GM21381 (cell line): Measurements from ENCODE around the gene LIMCH1.

Experiments used
- ATAC-seq: cut with Tn5 transposase; IDR thresholded peaks from one replicate; pipeline ENCODE4 v1.9.1; 2021; ENCODE audit warnings: mild to moderate bottlenecking, moderate library complexity; ENCODE audit not compliant: unreplicated experiment

The LIMCH1 gene

DNA sequence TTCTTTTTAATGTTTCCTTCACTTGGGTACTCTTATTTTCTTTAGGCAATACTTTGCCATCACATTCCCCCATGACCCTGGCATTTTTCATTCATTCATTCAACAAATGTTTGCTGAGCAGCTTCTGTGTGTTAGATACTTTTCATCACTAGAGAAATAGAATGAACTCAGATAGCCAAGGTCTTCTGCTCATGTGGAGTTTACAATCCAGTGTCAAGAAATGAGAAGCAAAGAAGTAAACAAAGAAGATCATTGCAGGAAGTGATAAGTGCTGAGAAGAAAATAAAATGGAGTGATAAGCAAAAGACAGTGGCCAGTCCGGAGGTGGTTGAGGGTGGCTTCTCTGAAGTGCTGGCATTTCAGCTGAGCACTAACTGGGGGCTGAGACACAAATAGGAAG lies 63.1 kb downstream of the LIMCH1 start:
- ATAC-seq = no peak

- no peak for ATAC-seq
Observed at GRCh38 chr4:41602113-41602512, 64.2 kb downstream of the LIMCH1 start.

DNA sequence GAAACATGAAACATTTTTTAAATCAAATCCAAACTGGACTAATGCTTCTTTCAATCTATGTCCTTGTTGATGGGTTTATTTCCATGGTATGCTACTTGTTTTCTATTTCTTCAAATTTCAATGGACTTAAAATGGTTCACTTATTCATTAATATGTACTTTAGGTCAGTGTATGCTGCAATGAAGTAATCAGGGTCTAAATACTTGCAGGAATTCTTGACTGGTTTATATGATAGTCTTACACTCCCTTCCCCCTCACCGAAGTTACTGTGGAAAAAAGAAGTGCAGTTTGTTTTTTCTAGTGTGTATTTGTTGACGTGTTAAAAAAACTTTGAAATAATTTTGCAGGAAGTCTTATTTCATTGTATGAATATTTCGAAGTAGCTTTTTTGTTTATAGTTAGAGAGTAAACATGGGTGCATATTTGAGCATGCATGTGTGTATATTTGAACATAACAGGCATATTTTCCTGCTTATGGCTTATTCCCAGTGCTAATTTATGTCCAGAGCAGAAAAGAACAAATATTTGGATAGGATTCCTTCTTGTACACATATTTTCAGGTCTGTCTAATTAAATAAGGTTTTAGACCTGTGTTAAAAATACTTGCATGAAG lies 65.0 kb downstream of the LIMCH1 start:
- ATAC-seq = no peak

DNA sequence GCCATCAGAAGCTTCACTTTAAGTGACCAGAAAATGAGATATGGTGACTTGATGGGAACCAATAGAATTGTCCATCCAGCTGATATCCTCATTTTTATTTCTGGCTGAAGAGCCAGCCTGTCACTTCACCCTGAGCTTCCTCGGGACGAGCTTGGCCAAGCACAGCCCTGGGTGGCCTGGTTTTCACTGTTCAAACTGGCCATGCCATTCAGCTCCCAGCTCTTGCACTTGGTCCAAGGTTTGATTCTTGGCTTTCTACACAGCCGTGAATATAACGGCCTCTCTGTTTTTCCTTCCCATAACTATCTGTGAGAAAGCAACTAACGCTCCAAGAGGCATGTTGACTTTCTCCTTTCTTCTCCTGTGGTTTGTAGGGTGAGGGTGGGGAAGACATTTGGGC lies 71.9 kb downstream of the LIMCH1 start:
- no peak for ATAC-seq

- no peak for ATAC-seq
Observed at GRCh38 chr4:41610474-41610873, 72.5 kb downstream of the LIMCH1 start.

DNA sequence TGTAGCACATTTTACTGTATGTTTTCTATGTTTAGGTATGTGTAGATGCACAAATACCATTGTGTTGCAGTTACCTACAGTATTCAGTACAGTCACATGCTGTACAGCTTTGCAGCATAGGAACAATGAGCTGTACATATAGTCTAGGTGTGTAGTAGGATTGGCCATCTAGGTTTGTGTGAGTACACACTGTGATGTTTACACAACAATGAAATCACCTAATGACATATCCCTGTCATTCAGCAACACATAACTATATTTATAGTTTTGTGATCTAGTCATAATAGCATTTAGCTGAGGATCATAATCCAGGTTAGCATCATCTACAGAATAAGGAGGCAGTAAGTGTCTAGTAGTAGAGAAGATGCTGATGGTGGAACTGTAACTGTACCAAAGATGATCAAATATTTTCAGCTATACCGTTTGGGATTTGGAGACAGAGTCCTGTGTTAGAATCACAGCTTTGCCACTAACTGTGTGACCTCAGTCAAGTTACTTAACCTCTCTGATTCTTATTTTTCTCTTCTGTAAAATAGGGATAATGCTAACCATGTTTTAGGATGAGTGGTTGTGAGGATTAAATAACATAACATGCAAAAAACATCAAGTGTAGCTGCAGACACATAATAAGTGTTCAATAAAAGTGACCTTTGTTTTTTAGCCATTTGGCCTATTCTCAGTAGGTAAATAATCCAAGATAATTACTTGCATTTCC lies 73.3 kb downstream of the LIMCH1 start:
- ATAC-seq = no peak

GRCh38 chr4:41611881-41612871 lies 74.2 kb downstream of the LIMCH1 start:
- ATAC-seq = no peak

DNA sequence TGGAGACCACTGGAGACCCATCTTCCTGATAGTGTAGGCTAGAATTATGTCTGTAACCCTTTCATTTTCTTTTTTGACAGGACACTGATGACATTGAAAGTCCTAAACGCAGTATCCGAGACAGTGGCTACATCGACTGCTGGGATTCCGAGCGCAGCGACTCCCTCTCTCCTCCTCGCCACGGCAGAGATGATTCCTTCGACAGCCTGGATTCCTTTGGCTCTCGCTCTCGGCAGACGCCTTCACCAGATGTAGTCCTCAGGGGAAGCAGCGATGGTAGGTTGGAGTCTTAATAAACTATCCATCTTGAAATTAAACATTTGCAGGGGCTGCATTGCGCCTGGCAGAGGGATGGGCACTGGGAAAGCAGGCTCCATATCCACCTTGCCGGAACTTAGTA lies 75.4 kb downstream of the LIMCH1 start:
- ATAC-seq = no peak

GRCh38 chr4:41613821-41614220 lies 75.9 kb downstream of the LIMCH1 start:
- no peak for ATAC-seq

- no peak for ATAC-seq
Observed at GRCh38 chr4:41614519-41614918, 76.6 kb downstream of the LIMCH1 start.

- ATAC-seq = no peak
Observed at GRCh38 chr4:41619161-41619560, 81.2 kb downstream of the LIMCH1 start.

- ATAC-seq = no peak
Observed at GRCh38 chr4:41620594-41621256, 82.8 kb downstream of the LIMCH1 start.

- ATAC-seq = no peak
Observed at GRCh38 chr4:41622787-41623186, 84.8 kb downstream of the LIMCH1 start.

- no peak for ATAC-seq
Observed at GRCh38 chr4:41624765-41625164, 86.8 kb downstream of the LIMCH1 start.

DNA sequence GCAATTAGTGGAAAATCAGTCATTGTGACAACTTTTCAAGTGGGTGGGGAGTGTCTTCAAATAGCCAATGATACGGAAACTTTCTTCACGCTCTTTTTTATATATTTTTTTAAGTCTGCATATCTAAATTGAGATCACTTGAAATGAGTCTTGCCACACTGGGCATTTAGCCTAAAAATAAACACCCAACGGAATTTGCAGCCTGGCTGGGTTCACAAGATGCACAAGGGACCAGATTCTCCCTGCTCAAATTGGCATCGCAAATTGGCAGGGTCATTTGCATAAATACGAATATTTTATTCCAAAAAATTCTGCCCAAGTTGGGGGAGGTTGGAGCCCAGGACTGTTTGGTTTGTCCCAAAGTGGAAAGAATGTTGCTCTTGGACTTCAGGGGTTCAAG lies 87.6 kb downstream of the LIMCH1 start:
- ATAC-seq = no peak

GRCh38 chr4:41628936-41629335 lies 91.0 kb downstream of the LIMCH1 start:
- ATAC-seq = no peak

DNA sequence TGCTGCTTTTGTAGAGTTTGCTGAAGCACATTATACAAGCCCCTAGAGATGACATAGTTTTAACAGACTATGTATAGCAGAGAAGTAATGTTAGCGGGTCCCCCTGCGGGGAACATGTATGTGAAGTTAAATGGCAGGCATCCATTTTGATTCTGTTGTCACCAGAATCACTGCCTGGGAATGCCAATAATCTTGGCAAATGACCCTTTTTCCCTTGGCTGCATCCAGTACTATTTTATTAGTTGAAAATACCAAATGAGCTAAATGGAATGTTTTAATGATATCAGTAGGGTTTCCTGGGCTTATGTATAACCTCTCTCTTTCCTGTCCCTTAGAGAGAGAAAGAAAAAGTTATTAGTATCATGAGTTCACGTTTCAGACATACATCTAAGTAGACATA lies 93.6 kb downstream of the LIMCH1 start:
- no peak for ATAC-seq

DNA sequence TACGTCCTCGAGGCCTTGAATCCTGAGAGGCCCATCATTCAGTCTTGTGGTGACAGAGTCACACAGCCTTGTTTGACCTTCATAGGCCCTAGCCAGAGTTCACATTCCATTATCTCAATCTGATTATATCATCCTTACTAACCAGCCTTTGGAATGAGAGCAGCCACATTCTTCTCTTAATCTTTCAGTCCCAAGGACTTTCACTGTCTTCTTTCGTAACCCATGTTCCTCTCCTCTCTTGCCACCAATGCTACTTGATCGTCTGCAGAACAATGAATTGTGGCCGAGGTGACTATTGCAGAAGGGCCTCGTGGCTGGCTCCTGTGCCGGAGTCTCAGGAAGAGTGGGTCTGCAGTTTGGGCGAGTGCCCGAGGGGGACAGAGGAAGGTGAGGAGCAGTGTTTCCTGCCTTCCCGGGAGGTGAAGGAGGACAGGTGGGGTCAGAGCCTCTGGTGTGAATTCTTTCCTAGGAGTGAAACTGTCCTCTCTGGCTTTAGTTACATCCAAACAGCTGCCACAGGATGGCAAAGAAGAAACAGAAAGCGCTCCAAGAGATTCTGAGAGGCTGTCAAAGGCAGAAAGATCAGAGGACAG lies 94.6 kb downstream of the LIMCH1 start:
- no peak for ATAC-seq

- no peak for ATAC-seq
Observed at GRCh38 chr4:41633321-41633720, 95.4 kb downstream of the LIMCH1 start.

DNA sequence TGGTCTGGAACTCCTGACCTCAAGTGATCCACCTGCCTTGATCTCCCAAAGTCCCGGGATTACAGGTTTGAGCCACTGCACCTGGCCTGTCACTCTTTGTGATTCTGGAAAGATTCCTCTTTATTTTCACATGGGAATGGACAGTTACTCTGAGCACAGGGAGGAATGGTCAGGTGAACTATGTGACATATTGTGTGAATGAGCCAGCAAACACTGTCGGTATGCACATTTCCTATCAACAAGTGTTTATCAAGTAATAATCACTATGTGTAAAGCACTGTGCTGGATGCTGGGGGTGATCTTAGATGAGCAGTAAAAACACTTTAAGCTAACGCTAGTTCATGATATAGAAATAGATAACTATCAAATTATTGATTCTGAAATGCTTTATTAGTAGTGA lies 97.5 kb downstream of the LIMCH1 start:
- no peak for ATAC-seq

GRCh38 chr4:41638203-41638602 lies 100.2 kb downstream of the LIMCH1 start:
- ATAC-seq = no peak
